Keratinocyte (primary cell): ENCODE results near the gene LGR6. TPM values are rescaled to one million over a fixed set of nuclear protein-coding genes. Genes with fewer than 3 reads are reported as not detected.

ENCODE experiments used
- DNase-seq: peaks from one replicate; pipeline ENCODE4 v3.0.0-alpha.2; 2011; ENCODE audit warnings: low read depth, missing footprints, low spot score
- FAIRE-seq: peaks from 2 replicates; lab custom pipeline; 2011; peaks lifted over from hg19 to GRCh38; lab: Jason Lieb, UNC
- H2AFZ ChIP-seq: 2 replicates; pipeline ENCODE4 v1.6.0; 2012; ENCODE audit warnings: low read length, control low read depth, inconsistent platforms; ENCODE audit not compliant: control insufficient read depth
- H3K27ac ChIP-seq: 2 replicates; pipeline ENCODE4 v1.5.1; 2011; ENCODE audit warnings: low read length; ENCODE audit not compliant: control insufficient read depth, insufficient read depth
- H3K27me3 ChIP-seq: 3 replicates; pipeline ENCODE4 v1.6.0; 2011; ENCODE audit warnings: low read length; ENCODE audit not compliant: control insufficient read depth, insufficient read depth; ENCODE audit errors: extremely low read depth
- H3K36me3 ChIP-seq, 2 experiments: 2 replicates in 1 of 2; 3 replicates in 1 of 2; pipeline ENCODE4 v1.5.1; 2011; ENCODE audit warnings: low read length in 2 of 2, mild to moderate bottlenecking in 1 of 2; ENCODE audit not compliant: control insufficient read depth in 2 of 2, insufficient read depth in 2 of 2; ENCODE audit errors: extremely low read depth in 1 of 2
- H3K4me1 ChIP-seq: 3 replicates; pipeline ENCODE4 v1.5.1; 2011; ENCODE audit warnings: low read length; ENCODE audit not compliant: control insufficient read depth, insufficient read depth; ENCODE audit errors: extremely low read depth
- H3K4me2 ChIP-seq: 3 replicates; pipeline ENCODE4 v1.6.0; 2011; ENCODE audit warnings: low read depth, low read length; ENCODE audit not compliant: control insufficient read depth, insufficient read depth; ENCODE audit errors: extremely low read depth
- H3K4me3 ChIP-seq, 3 experiments: fragments of 200-600 bp in 1 of 3; sonication (generic) in 1 of 3; 2 replicates in 2 of 3; 3 replicates in 1 of 3; pipeline ENCODE4 v1.5.1; 2011 to 2016; ENCODE audit warnings: low read length in 3 of 3, mild to moderate bottlenecking in 3 of 3, control low read depth in 2 of 3, inconsistent platforms in 1 of 3, low read depth in 1 of 3, mixed read lengths in 1 of 3, mixed run types in 1 of 3, moderate library complexity in 1 of 3; ENCODE audit not compliant: control insufficient read depth in 2 of 3, insufficient read depth in 2 of 3; ENCODE audit errors: extremely low read depth in 1 of 3
- H3K79me2 ChIP-seq: 2 replicates; pipeline ENCODE4 v1.6.0; 2012; ENCODE audit warnings: low read length; ENCODE audit not compliant: control insufficient read depth, insufficient read depth
- H3K9ac ChIP-seq: 3 replicates; pipeline ENCODE4 v1.6.0; 2011; ENCODE audit warnings: low read length; ENCODE audit not compliant: control insufficient read depth, insufficient read depth; ENCODE audit errors: extremely low read depth
- H3K9me1 ChIP-seq: 3 replicates; pipeline ENCODE4 v1.6.0; 2011; ENCODE audit warnings: low read length; ENCODE audit not compliant: control insufficient read depth, insufficient read depth; ENCODE audit errors: extremely low read depth
- H3K9me3 ChIP-seq: 2 replicates; pipeline ENCODE4 v1.5.1; 2012; ENCODE audit warnings: low read depth, low read length; ENCODE audit not compliant: control insufficient read depth
- H4K20me1 ChIP-seq: 3 replicates; pipeline ENCODE4 v1.6.0; 2011; ENCODE audit warnings: low read length; ENCODE audit not compliant: control insufficient read depth, insufficient read depth; ENCODE audit errors: extremely low read depth
- EZH2 ChIP-seq: IDR thresholded peaks from one replicate; pipeline ENCODE4 v1.6.1; 2012; ENCODE audit warnings: inconsistent platforms, mild to moderate bottlenecking, low read length, moderate library complexity
- dilution Hi-C: fragments of 300-500 bp; cut with MboI; formaldehyde crosslinking; loops from one replicate; pipeline ENCODE4 v1.7.0; 2020; ENCODE audit warnings: low sequenced_read_pairs; ENCODE audit not compliant: extremely low pct_ligation_motif_present
- polyA plus RNA-seq, 5 experiments: library from polyadenylated mRNA; depleted of rRNA in 3 of 5; stranded (reverse) in 3 of 5; stranded (forward) in 1 of 5; unstranded in 1 of 5; fragments of >200 nt; gene quantifications; 1 replicate in 1 of 5; 2 replicates in 3 of 5; 3 replicates in 1 of 5; pipeline versions ENCODE4 v1.2.1 to v1.2.3, GENCODE V29; 2011 to 2012; ENCODE audit warnings: missing spikeins in 2 of 5, low read depth in 1 of 5, low replicate concordance in 1 of 5
- TF ChIP-seq, protein P1 (sequence below), 3 experiments: IDR thresholded peaks in 1 of 3; conservative IDR thresholded peaks in 1 of 3; optimal IDR thresholded peaks in 1 of 3; 2 replicates in 2 of 3; 3 replicates in 1 of 3; pipeline versions ENCODE3 to v1.5.1; 2011; ENCODE audit warnings: low read length in 3 of 3, mild to moderate bottlenecking in 3 of 3, moderate library complexity in 2 of 3, control low read depth in 1 of 3, inconsistent platforms in 1 of 3; ENCODE audit not compliant: insufficient read depth in 2 of 3; ENCODE audit errors: extremely low read depth in 1 of 3

The LGR6 gene
- polyA plus RNA-seq, 1 donor (not counting 4 experiments of a cell fraction or from before 2014, with no cell fraction given): 0.42 TPM

DNA sequence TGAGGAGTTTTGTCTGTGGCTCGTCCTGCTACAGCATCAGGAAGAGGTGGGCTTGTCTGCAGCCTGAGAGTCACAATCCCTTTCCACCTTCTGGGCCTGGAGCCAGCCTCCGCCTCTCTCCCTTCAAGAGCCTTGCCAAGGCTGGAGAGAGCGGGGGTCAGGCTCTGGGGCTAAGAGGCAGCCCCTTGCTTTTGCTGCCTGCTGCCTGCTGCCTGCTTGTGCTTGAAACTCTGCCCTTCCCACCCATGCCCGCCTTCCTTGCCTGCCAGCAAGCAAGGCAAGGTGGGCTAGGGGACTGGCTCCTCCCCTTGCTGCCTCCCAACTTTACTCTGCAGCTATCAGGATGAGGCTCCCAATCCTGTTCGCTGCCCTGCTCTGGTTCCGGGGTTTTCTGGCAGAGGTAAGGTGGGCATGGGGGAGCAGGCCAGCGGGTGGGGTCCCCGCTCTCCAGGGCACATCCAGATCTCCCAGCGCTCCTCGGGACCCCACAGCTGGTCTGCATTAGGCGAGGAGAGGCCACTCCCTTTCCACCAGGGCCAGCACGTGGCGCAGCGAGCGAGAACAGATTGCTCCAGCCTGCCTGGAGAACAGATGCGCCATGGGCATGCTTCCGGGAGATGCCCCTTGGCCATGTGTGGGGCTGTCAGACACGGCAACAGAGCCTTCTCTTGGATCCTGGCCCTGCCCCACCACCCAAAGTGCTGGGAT lies 25.7 kb upstream of the LGR6 start:
- Histone ChIP-seq H3K27ac (no peak overlapping the region), H2AFZ (peak overlapping the region; percentile 30), H3K36me3 (no peaks in the 10 kb centered on the region), H3K4me3 (no peak overlapping the region), H3K9ac (no peak overlapping the region), H3K9me3 (no peaks in the 10 kb centered on the region), H3K27me3 (peaks cover 11% of the 10 kb centered on the region), H3K4me1 (no peaks in the 10 kb centered on the region), H3K79me2 (no peaks in the 10 kb centered on the region), H3K4me2 (no peak overlapping the region), H3K9me1 (no peaks in the 10 kb centered on the region), H4K20me1 (no peaks in the 10 kb centered on the region)
- no peak for TF ChIP-seq EZH2
- TF ChIP-seq, protein P1, sequence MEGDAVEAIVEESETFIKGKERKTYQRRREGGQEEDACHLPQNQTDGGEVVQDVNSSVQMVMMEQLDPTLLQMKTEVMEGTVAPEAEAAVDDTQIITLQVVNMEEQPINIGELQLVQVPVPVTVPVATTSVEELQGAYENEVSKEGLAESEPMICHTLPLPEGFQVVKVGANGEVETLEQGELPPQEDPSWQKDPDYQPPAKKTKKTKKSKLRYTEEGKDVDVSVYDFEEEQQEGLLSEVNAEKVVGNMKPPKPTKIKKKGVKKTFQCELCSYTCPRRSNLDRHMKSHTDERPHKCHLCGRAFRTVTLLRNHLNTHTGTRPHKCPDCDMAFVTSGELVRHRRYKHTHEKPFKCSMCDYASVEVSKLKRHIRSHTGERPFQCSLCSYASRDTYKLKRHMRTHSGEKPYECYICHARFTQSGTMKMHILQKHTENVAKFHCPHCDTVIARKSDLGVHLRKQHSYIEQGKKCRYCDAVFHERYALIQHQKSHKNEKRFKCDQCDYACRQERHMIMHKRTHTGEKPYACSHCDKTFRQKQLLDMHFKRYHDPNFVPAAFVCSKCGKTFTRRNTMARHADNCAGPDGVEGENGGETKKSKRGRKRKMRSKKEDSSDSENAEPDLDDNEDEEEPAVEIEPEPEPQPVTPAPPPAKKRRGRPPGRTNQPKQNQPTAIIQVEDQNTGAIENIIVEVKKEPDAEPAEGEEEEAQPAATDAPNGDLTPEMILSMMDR (optimal IDR thresholded peaks at IDR 0.05 in 1 of 3, IDR thresholded peaks at IDR 0.05 in 1 of 3, conservative IDR thresholded peaks at IDR 0.05 in 1 of 3; ENCODE audit: extremely low read depth in 1 of 3, insufficient read depth in 2 of 3, low read length in 3 of 3): no peak
- dilution Hi-C loops: no loop called here
- DNase-seq (no peak), FAIRE-seq (no peak)

DNA sequence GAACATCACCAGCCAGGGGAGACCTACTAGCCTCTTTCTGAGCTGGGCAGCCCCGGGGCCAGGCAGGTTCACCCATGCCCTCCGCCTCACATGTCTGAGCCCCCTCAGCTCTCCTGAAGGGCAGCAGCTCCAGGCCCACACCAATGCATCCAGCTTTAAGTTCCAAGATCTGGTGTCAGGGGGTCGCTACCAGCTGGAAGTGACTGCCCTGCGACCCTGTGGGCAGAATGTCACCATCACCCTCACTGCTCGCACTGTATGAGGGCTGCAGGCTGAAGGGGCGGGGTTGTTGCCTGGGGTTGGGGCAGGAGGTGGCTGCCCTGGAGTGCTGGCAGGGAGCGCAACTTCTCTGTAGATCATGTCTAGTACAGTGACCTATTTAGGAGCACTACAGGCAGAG lies 24.7 kb upstream of the LGR6 start:
- no peaks in the 10 kb centered on the region for H3K9me3 ChIP-seq
- H3K9ac ChIP-seq: no peak overlapping the region
- no peaks in the 10 kb centered on the region for H3K9me1 ChIP-seq
- DNase-seq (no peak), FAIRE-seq (no peak)
- H3K27ac ChIP-seq: no peak overlapping the region
- no peak overlapping the region for H2AFZ ChIP-seq
- TF ChIP-seq, protein P1 (optimal IDR thresholded peaks at IDR 0.05 in 1 of 3, IDR thresholded peaks at IDR 0.05 in 1 of 3, conservative IDR thresholded peaks at IDR 0.05 in 1 of 3; ENCODE audit: extremely low read depth in 1 of 3, insufficient read depth in 2 of 3, low read length in 3 of 3): no peak
- TF ChIP-seq EZH2: no peak
- H3K4me2 ChIP-seq: no peak overlapping the region
- H4K20me1 ChIP-seq: no peaks in the 10 kb centered on the region
- dilution Hi-C loops: no loop called here
- peaks cover 11% of the 10 kb centered on the region for H3K27me3 ChIP-seq
- no peaks in the 10 kb centered on the region for H3K4me1 ChIP-seq
- H3K36me3 ChIP-seq: no peaks in the 10 kb centered on the region
- H3K79me2 ChIP-seq: no peaks in the 10 kb centered on the region
- no peak overlapping the region for H3K4me3 ChIP-seq
